ENCODE data around the gene DGCR6L. TPM values are rescaled to one million over a fixed set of nuclear protein-coding genes. Genes with fewer than 3 reads are reported as not detected.
"Not testable (repeated sequence)": the region's sequence is repeated elsewhere in the genome, so short reads cannot be mapped to it uniquely, and the experiment has no call there.

Gene DGCR6L
- total RNA-seq, 1 donor, result 52.8 TPM

- DNase-seq (ENCODE audit: low read depth in 2 of 3, low spot score in 2 of 3), result not testable (repeated sequence)
Observed at GRCh38 chr22:20310773-20311172, 9.1 kb downstream of the DGCR6L start.

GRCh38 chr22:20310180-20310579, 9.7 kb downstream of the DGCR6L start:
- DNase-seq (ENCODE audit: low read depth in 2 of 3, low spot score in 2 of 3), result not testable (repeated sequence)

GRCh38 chr22:20308806-20309650, 10.8 kb downstream of the DGCR6L start:
- not testable (repeated sequence) for DNase-seq (ENCODE audit: low read depth in 2 of 3, low spot score in 2 of 3)

- not testable (repeated sequence) for DNase-seq (ENCODE audit: low read depth in 2 of 3, low spot score in 2 of 3)
Observed at GRCh38 chr22:20307448-20308447, 12.1 kb downstream of the DGCR6L start.

- not testable (repeated sequence) for DNase-seq (ENCODE audit: low read depth in 2 of 3, low spot score in 2 of 3)
Observed at GRCh38 chr22:20306646-20307447, 13.0 kb downstream of the DGCR6L start.

GRCh38 chr22:20305894-20306645, 13.8 kb downstream of the DGCR6L start:
- DNase-seq (ENCODE audit: low read depth in 2 of 3, low spot score in 2 of 3), result no peak

GRCh38 chr22:20305230-20305893, 14.5 kb downstream of the DGCR6L start:
- not testable (repeated sequence) for DNase-seq (ENCODE audit: low read depth in 2 of 3, low spot score in 2 of 3)

- DNase-seq (ENCODE audit: low read depth in 2 of 3, low spot score in 2 of 3), result no peak
Observed at GRCh38 chr22:20304646-20305045, 15.2 kb downstream of the DGCR6L start.

- not testable (repeated sequence) for DNase-seq (ENCODE audit: low read depth in 2 of 3, low spot score in 2 of 3)
Observed at GRCh38 chr22:20303229-20303534, 16.7 kb downstream of the DGCR6L start.

- no peak for DNase-seq (ENCODE audit: low read depth in 2 of 3, low spot score in 2 of 3)
Observed at GRCh38 chr22:20302438-20303228, 17.2 kb downstream of the DGCR6L start.

- peak in 1 of 3 donors; percentile 44 for DNase-seq (ENCODE audit: low read depth in 2 of 3, low spot score in 2 of 3)
Observed at GRCh38 chr22:20299746-20300136, 20.1 kb downstream of the DGCR6L start.

- peak; percentile 71 to 90 (median 84) for DNase-seq (ENCODE audit: low read depth in 2 of 3, low spot score in 2 of 3)
Observed at GRCh38 chr22:20298803-20299745, 20.8 kb downstream of the DGCR6L start.

- no peak for DNase-seq (ENCODE audit: low read depth in 2 of 3, low spot score in 2 of 3)
Observed at GRCh38 chr22:20298110-20298802, 21.6 kb downstream of the DGCR6L start.

- DNase-seq (ENCODE audit: low read depth in 2 of 3, low spot score in 2 of 3), result no peak
Observed at GRCh38 chr22:20297414-20298109, 22.3 kb downstream of the DGCR6L start.

GRCh38 chr22:20296598-20296997, 23.3 kb downstream of the DGCR6L start:
- DNase-seq (ENCODE audit: low read depth in 2 of 3, low spot score in 2 of 3), result no peak
